ENCODE results near the gene VPS13D. TPM values are rescaled to one million over a fixed set of nuclear protein-coding genes. Genes with fewer than 3 reads are reported as not detected.

VPS13D gene
- total RNA-seq, 4 donors from 2014 or later, result 42.5 to 103 (median 59.8) TPM

GRCh38 chr1:12446593-12446992 is 216.8 kb downstream of the VPS13D start:
- Histone ChIP-seq H3K27ac (peak overlapping the region; percentile 22 to 93 (median 84)), H3K4me3 (no peak overlapping the region), H3K27me3 (no peaks in the 10 kb centered on the region), H3K36me3 (peaks cover 0 to 11% (median 0%) of the 10 kb centered on the region in 3 donors), H3K4me1 (peaks cover 36 to 61% (median 54%) of the 10 kb centered on the region in 3 donors), H3K9me3 (no peaks in the 10 kb centered on the region)
- TF ChIP-seq CTCF (IDR thresholded peaks at IDR 0.05), result no peak
- TF ChIP-seq POLR2A (IDR thresholded peaks at IDR 0.05), result no peak
- 93 to 100% methylated on average over 2 of the region's 2 CpGs for WGBS, 2 donors
- intact Hi-C loops (cut with DNase I), result no loop called here
- DNase-seq, result no peak

GRCh38 chr1:12447307-12447706 is 217.5 kb downstream of the VPS13D start:
- Histone ChIP-seq H3K36me3 (peaks cover 0 to 15% (median 0%) of the 10 kb centered on the region in 3 donors), H3K4me1 (peaks cover 36 to 69% (median 61%) of the 10 kb centered on the region in 3 donors), H3K27ac (peak overlapping the region; percentile 78 to 93 (median 90)), H3K27me3 (no peaks in the 10 kb centered on the region), H3K9me3 (no peaks in the 10 kb centered on the region), H3K4me3 (no peak overlapping the region)
- TF ChIP-seq POLR2A (IDR thresholded peaks at IDR 0.05), result no peak
- no peak for TF ChIP-seq CTCF (IDR thresholded peaks at IDR 0.05)
- DNase-seq, result no peak
- WGBS, 2 donors, result 25 to 37% methylated on average over 3 of the region's 3 CpGs
- intact Hi-C loops (cut with DNase I), result no loop called here

GRCh38 chr1:12447849-12448312 is 218.1 kb downstream of the VPS13D start:
- intact Hi-C loops (cut with DNase I), result no loop called here
- TF ChIP-seq CTCF (IDR thresholded peaks at IDR 0.05) (no peak), POLR2A (IDR thresholded peaks at IDR 0.05) (no peak)
- H3K36me3 ChIP-seq, result peaks cover 0 to 14% (median 0%) of the 10 kb centered on the region in 3 donors
- no peaks in the 10 kb centered on the region for H3K27me3 ChIP-seq
- H3K4me1 ChIP-seq, result peaks cover 36 to 74% (median 67%) of the 10 kb centered on the region in 3 donors
- 32 to 33% methylated on average over 7 of the region's 7 CpGs for WGBS, 2 donors
- H3K4me3 ChIP-seq, result no peak overlapping the region
- DNase-seq, result no peak
- H3K27ac ChIP-seq, result peak overlapping the region; percentile 78 to 93 (median 90)
- no peaks in the 10 kb centered on the region for H3K9me3 ChIP-seq

- WGBS, 2 donors, result 29 to 35% methylated on average over 3 of the region's 3 CpGs
- Histone ChIP-seq H3K27ac (peak overlapping the region; percentile 78 to 93 (median 90)), H3K36me3 (peaks cover 0 to 9% (median 0%) of the 10 kb centered on the region in 3 donors), H3K4me3 (no peak overlapping the region), H3K4me1 (peaks cover 41 to 83% (median 76%) of the 10 kb centered on the region in 3 donors), H3K27me3 (no peaks in the 10 kb centered on the region), H3K9me3 (no peaks in the 10 kb centered on the region)
- no peak for TF ChIP-seq CTCF (IDR thresholded peaks at IDR 0.05)
- no peak for TF ChIP-seq POLR2A (IDR thresholded peaks at IDR 0.05)
- DNase-seq, result no peak
- intact Hi-C loops (cut with DNase I), result no loop called here
Measured at GRCh38 chr1:12448746-12449177, 218.9 kb downstream of the VPS13D start.

- Histone ChIP-seq H3K36me3 (peaks cover 0 to 9% (median 0%) of the 10 kb centered on the region in 3 donors), H3K4me1 (peaks cover 55 to 97% (median 90%) of the 10 kb centered on the region in 3 donors), H3K4me3 (no peak overlapping the region), H3K27ac (peak overlapping the region; percentile 78 to 93 (median 90)), H3K9me3 (no peaks in the 10 kb centered on the region), H3K27me3 (no peaks in the 10 kb centered on the region)
- no peak for DNase-seq
- intact Hi-C loops (cut with DNase I), result no loop called here
- 47 to 83% methylated on average over 9 to 10 of the region's 10 CpGs for WGBS, 2 donors
- TF ChIP-seq CTCF (IDR thresholded peaks at IDR 0.05) (no peak), POLR2A (IDR thresholded peaks at IDR 0.05) (no peak)
Measured at GRCh38 chr1:12450090-12450755, 220.4 kb downstream of the VPS13D start.

All from esophagus squamous epithelium (tissue), 5 donors.